OCI-LY3 (cell line): ENCODE measurements around the gene FKBP14.
A peak's percentile ranks its signal among the peaks of the same experiment; 100 is the strongest.

ENCODE experiments used
- H2AFZ ChIP-seq: fragments of 200-600, 300-600 bp; shearing (Covaris generic); 2 replicates; pipeline ENCODE4 v1.6.0; 2014; ENCODE audit warnings: antibody characterized with exemption, low read depth, low read length
- H3K27ac ChIP-seq: fragments of 200-600, 300-600 bp; sonication (generic); 2 replicates; pipeline ENCODE4 v1.5.1; 2014; ENCODE audit warnings: mild to moderate bottlenecking, low read length, moderate library complexity, mixed read lengths
- H3K27me3 ChIP-seq: fragments of 200-600, 300-600 bp; sonication (generic); 2 replicates; pipeline ENCODE4 v1.6.1; 2014; ENCODE audit warnings: low read depth, low read length, mixed read lengths
- H3K36me3 ChIP-seq: fragments of 200-600, 300-600 bp; sonication (generic); replicated peaks from 2 replicates; pipeline ENCODE3; 2014; ENCODE audit warnings: low read depth, low read length, mixed read lengths
- H3K4me1 ChIP-seq: fragments of 300-600, 200-600 bp; sonication (generic); 2 replicates; pipeline ENCODE4 v1.6.1; 2014; ENCODE audit warnings: low read length, mixed read lengths
- H3K4me2 ChIP-seq: fragments of 200-600, 300-600 bp; sonication (generic); 2 replicates; pipeline ENCODE4 v1.6.1; 2014; ENCODE audit warnings: low read length, mixed read lengths
- H3K4me3 ChIP-seq: fragments of 300-600, 200-600 bp; sonication (generic); 2 replicates; pipeline ENCODE4 v1.5.1; 2014; ENCODE audit warnings: antibody characterized with exemption, mild to moderate bottlenecking, low read length, moderate library complexity
- H3K79me2 ChIP-seq: fragments of 300-600, 200-600 bp; shearing (Covaris generic); 2 replicates; pipeline ENCODE4 v1.6.1; 2014; ENCODE audit warnings: mild to moderate bottlenecking, low read length, mixed read lengths
- H3K9ac ChIP-seq: fragments of 300-600, 200-600 bp; shearing (Covaris generic); 2 replicates; pipeline ENCODE4 v1.6.0; 2014; ENCODE audit warnings: mild to moderate bottlenecking, low read length, moderate library complexity
- H3K9me3 ChIP-seq: fragments of 200-600, 300-600 bp; shearing (Covaris generic); 2 replicates; pipeline ENCODE4 v1.6.1; 2014; ENCODE audit warnings: low read length, mixed read lengths; ENCODE audit not compliant: insufficient read depth
- H4K20me1 ChIP-seq: fragments of 200-600, 300-600 bp; sonication (generic); 2 replicates; pipeline ENCODE4 v1.6.1; 2016; ENCODE audit warnings: low read length, mixed read lengths; ENCODE audit not compliant: insufficient read depth
- CTCF ChIP-seq: fragments of 200-600, 300-600 bp; sonication (generic); IDR thresholded peaks from 2 replicates; pipeline ENCODE4 v1.5.1; 2014; ENCODE audit warnings: antibody characterized with exemption, low read length, low read depth
- EZH2phosphoT487 ChIP-seq: fragments of 200-600 bp; shearing (Covaris generic); IDR thresholded peaks from 2 replicates; pipeline ENCODE4 v1.6.1; 2018; ENCODE audit warnings: antibody characterized with exemption, mixed run types, low read depth

FKBP14 gene

GRCh38 chr7:30034501-30034900, 8.0 kb upstream of the FKBP14 start:
- Histone ChIP-seq H3K27ac (no peak overlapping the region), H4K20me1 (peaks cover 34% of the 10 kb centered on the region), H3K4me3 (no peak overlapping the region), H3K36me3 (peaks cover 3% of the 10 kb centered on the region), H3K79me2 (peaks cover 31% of the 10 kb centered on the region), H3K9me3 (no peaks in the 10 kb centered on the region), H3K4me2 (no peak overlapping the region), H3K9ac (no peak overlapping the region), H3K27me3 (no peaks in the 10 kb centered on the region), H2AFZ (no peak overlapping the region), H3K4me1 (peaks cover 18% of the 10 kb centered on the region)
- TF ChIP-seq CTCF (no peak), EZH2phosphoT487 (no peak)

GRCh38 chr7:30032310-30033125, 6.0 kb upstream of the FKBP14 start:
- TF ChIP-seq EZH2phosphoT487: no peak
- TF ChIP-seq CTCF: no peak
- H3K4me1 ChIP-seq: peaks cover 20% of the 10 kb centered on the region
- peaks cover 33% of the 10 kb centered on the region for H4K20me1 ChIP-seq
- peaks cover 3% of the 10 kb centered on the region for H3K36me3 ChIP-seq
- H3K4me2 ChIP-seq: peak overlapping the region; percentile 30
- no peak overlapping the region for H3K9ac ChIP-seq
- H3K4me3 ChIP-seq: no peak overlapping the region
- H3K27ac ChIP-seq: no peak overlapping the region
- no peak overlapping the region for H2AFZ ChIP-seq
- H3K27me3 ChIP-seq: no peaks in the 10 kb centered on the region
- H3K9me3 ChIP-seq: no peaks in the 10 kb centered on the region
- H3K79me2 ChIP-seq: peaks cover 41% of the 10 kb centered on the region

GRCh38 chr7:30029696-30030095, 3.2 kb upstream of the FKBP14 start:
- Histone ChIP-seq H2AFZ (no peak overlapping the region), H3K4me2 (peak overlapping the region; percentile 94), H3K9me3 (no peaks in the 10 kb centered on the region), H3K4me1 (peaks cover 26% of the 10 kb centered on the region), H3K36me3 (peaks cover 3% of the 10 kb centered on the region), H3K27ac (no peak overlapping the region), H3K9ac (peak overlapping the region; percentile 98), H3K4me3 (peak overlapping the region; percentile 88), H4K20me1 (peaks cover 40% of the 10 kb centered on the region), H3K79me2 (peaks cover 59% of the 10 kb centered on the region), H3K27me3 (no peaks in the 10 kb centered on the region)
- no peak for TF ChIP-seq CTCF

GRCh38 chr7:30028749-30029635, 2.5 kb upstream of the FKBP14 start:
- Histone ChIP-seq H3K9me3 (no peaks in the 10 kb centered on the region), H3K4me1 (peaks cover 29% of the 10 kb centered on the region), H3K36me3 (peaks cover 4% of the 10 kb centered on the region), H3K27me3 (no peaks in the 10 kb centered on the region), H4K20me1 (peaks cover 45% of the 10 kb centered on the region), H2AFZ (peak overlapping the region; percentile 62; the same call in 1 of the 2 replicates), H3K27ac (peak overlapping the region; percentile 98), H3K4me3 (peak overlapping the region; percentile 88), H3K79me2 (peaks cover 65% of the 10 kb centered on the region), H3K4me2 (peak overlapping the region; percentile 94), H3K9ac (peak overlapping the region; percentile 98)
- 0 out of 2 replicates have a peak, but pooled peaks have one; percentile 3 for TF ChIP-seq CTCF
- no peak for TF ChIP-seq EZH2phosphoT487
